KOPT-K1 (cell line): ENCODE data around the gene ALOX12.
"Not testable (repeated sequence)": the region's sequence is repeated elsewhere in the genome, so short reads cannot be mapped to it uniquely, and the experiment has no call there.

ENCODE experiments used
- H3K27ac ChIP-seq: fragments of 200-600 bp; sonication (generic); 2 replicates; pipeline ENCODE4 v1.5.1; 2016; ENCODE audit warnings: antibody characterized with exemption, mild to moderate bottlenecking, low read depth, low read length; ENCODE audit not compliant: poor library complexity, severe bottlenecking
- H3K36me3 ChIP-seq: fragments of 200-600 bp; sonication (generic); 2 replicates; pipeline ENCODE4 v1.5.1; 2017; ENCODE audit warnings: antibody characterized with exemption, mild to moderate bottlenecking, low read length, moderate library complexity; ENCODE audit not compliant: insufficient read depth
- H3K9me3 ChIP-seq: fragments of 200-600 bp; sonication (generic); 2 replicates; pipeline ENCODE4 v1.5.1; 2017; ENCODE audit warnings: antibody characterized with exemption, low read length, mild to moderate bottlenecking; ENCODE audit not compliant: insufficient read depth, poor library complexity, severe bottlenecking

ALOX12 gene, protein sequence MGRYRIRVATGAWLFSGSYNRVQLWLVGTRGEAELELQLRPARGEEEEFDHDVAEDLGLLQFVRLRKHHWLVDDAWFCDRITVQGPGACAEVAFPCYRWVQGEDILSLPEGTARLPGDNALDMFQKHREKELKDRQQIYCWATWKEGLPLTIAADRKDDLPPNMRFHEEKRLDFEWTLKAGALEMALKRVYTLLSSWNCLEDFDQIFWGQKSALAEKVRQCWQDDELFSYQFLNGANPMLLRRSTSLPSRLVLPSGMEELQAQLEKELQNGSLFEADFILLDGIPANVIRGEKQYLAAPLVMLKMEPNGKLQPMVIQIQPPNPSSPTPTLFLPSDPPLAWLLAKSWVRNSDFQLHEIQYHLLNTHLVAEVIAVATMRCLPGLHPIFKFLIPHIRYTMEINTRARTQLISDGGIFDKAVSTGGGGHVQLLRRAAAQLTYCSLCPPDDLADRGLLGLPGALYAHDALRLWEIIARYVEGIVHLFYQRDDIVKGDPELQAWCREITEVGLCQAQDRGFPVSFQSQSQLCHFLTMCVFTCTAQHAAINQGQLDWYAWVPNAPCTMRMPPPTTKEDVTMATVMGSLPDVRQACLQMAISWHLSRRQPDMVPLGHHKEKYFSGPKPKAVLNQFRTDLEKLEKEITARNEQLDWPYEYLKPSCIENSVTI

DNA sequence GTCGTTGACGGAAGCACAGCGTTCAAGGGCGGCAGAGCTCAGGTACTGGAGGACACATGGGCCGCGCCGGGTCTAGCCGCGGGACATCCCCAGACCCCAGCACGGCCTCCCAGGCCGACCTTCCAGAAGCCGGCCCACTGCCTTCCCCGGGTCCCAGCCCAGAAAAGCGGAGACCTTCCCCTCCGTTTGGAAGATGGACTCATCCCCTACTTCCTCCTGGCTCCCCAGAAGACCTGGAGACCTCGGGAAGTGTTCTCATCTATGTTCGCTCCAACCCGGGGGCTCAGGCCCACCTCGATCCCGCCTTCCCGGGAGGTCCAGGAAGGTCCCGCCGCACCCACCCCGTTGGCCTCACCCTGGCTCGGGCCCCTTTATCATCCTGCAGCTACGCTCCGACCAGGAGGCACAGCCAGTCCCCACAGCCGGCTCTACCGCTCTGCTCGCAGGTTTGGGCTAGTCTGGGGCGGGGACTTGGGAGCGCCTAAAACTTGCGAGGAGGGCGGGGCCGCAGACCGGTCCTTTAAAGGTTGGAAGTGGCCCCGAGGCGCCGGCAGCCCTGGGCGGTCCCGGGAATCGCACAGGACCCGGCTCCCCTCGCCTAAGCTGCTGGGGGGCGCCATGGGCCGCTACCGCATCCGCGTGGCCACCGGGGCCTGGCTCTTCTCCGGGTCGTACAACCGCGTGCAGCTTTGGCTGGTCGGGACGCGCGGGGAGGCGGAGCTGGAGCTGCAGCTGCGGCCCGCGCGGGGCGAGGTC lies at the start of gene ALOX12:
TSS of gene ALOX12 (plus strand) at position 550 of the 756 bp plus-strand sequence. CDS start at position 619, 69 bp downstream.
- H3K27ac ChIP-seq: no peak within 1 kb of the TSS

DNA sequence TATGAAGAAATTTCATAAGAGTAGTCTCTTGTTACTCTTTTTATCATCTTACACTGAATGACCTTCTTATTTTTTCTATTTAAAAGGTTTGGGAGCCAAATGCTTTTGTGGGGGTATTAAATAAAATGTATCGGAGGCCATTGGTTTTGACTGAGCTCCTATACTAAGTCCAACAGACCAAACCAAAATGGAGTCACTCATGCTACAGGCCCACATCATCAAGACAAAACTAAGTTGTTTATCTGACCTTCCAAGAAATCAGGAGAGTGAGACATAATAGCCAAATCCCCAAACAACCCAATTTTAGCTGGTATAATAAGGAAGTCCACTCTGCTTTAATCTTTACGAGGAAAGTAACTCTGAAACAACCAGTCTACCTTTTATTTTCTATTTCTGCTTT lies 48.1 kb upstream of the ALOX12 start:
- H3K27ac ChIP-seq: no peak overlapping the region
- H3K36me3 ChIP-seq: no peaks in the 10 kb centered on the region
- no peaks in the 10 kb centered on the region for H3K9me3 ChIP-seq

More for the DNA sequence above, at the start of gene ALOX12:
- Histone ChIP-seq H3K9me3 (no peaks in the 10 kb centered on the region), H3K36me3 (peaks cover 47% of the 10 kb centered on the region; the same call in 1 of the 2 replicates)

DNA sequence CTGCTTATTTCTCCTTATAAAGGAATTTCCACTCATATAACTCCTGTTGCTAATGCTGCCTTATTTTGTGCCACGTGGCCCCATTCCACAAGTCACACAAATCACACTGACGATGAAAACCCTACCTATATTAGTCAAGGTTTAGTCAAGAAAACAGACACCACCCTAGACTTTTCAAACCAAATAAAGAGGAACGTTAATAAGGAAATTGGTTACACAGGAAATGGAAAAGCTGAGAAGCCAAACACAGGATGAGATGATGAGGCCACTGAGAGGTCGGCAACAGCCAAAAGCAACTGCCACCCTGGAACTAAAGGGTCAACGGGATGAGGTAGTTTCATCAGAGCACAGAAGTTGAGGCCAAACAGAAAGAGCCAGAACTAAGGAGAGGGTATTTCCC lies 47.3 kb upstream of the ALOX12 start:
- Histone ChIP-seq H3K27ac (no peak overlapping the region), H3K9me3 (no peaks in the 10 kb centered on the region), H3K36me3 (no peaks in the 10 kb centered on the region)

DNA sequence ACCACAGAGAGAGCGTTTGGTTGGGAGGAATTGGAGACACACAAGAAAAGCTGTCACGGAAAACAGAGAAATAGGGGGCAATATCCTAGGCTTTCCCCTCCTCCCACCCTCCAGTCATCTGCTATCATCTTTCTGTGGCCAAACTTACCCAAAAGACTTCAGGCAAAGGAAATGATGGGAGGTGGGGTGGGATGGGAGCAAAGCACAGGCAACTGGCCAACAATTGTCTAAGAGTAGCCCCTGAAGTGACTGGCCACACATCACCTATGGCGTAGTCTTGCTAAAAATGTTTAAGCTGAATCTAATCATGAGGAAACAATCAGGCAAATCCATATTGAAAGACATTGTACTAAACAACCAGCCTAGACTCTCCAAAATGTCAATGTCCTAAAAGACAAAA lies 46.9 kb upstream of the ALOX12 start:
- Histone ChIP-seq H3K36me3 (no peaks in the 10 kb centered on the region), H3K27ac (no peak overlapping the region), H3K9me3 (no peaks in the 10 kb centered on the region)

DNA sequence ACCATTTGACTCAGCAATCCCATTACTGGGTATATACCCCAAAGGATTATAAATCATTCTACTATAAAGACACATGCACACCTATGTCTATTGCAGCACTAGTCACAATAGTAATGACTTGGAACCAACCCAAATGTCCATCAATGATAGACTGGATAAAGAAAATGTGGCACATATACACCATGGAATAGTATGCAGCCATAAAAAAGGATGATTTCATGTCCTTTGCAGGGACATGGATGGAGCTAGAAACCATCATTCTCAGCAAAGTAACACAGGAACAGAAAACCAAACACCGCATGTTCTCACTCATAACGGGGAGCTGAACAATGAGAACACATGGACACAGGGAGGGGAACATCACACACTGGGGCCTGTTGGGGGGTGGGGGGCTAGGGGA lies 44.9 kb upstream of the ALOX12 start:
- not testable (repeated sequence) for H3K27ac ChIP-seq, H3K9me3 ChIP-seq, H3K36me3 ChIP-seq

DNA sequence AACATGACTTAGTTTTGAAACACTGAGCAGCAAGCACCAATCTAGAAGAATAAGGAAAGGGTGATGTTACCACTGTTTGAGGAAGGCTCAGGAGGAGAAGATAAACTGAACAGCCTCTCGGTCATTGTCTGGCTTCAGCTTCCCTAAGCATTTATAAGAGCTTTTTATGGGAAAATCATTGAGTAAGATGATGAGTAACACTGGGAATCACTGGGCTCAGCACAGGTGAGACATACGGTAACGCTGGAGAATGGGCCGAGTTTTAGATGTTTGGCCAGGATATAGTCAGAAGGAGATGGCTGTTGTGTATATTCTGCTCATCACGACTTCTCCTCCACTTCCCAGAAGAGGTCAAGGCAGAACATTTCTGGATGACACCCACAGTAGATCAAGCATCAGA lies 42.2 kb upstream of the ALOX12 start:
- Histone ChIP-seq H3K9me3 (no peaks in the 10 kb centered on the region), H3K27ac (no peak overlapping the region), H3K36me3 (no peaks in the 10 kb centered on the region)

DNA sequence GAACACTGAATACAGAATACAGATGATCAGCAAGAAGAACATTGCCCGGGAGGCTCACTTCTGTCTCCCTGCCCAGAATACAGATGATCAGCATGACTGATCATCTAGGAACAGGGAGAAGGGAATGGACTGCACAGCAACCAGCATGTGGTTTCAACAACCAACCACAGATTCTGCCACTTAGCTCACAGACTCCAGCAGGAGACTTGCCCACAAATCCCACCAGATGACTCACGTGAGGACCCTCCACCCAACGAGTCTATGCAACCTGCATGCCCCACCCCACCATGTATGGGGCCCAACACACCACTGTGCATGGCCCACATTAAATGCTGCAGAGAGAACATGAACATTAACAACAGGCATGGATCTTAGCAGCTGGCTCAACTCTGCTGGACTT lies 36.1 kb upstream of the ALOX12 start:
- H3K27ac ChIP-seq: no peak overlapping the region
- H3K9me3 ChIP-seq: no peaks in the 10 kb centered on the region
- H3K36me3 ChIP-seq: no peaks in the 10 kb centered on the region

DNA sequence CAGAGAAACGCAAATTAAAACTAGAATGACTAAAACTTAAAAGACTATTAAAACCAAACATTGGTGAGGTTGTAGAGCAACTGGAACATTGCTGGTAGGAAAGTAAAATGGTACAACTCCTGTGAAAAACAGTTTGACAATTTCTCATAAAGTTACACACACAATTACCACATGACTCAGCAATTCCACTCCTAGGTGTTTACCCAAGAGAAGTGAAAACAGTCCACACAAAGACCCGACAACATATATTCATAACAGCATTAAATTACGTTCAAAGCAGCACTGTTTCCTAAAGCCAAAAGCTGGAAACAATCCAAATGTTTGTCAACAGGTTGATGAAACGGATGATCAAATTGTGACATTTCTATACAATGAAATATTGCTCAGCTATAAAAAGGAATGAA lies 26.5 kb upstream of the ALOX12 start:
- Histone ChIP-seq H3K27ac (no peak overlapping the region), H3K36me3 (no peaks in the 10 kb centered on the region), H3K9me3 (no peaks in the 10 kb centered on the region)

DNA sequence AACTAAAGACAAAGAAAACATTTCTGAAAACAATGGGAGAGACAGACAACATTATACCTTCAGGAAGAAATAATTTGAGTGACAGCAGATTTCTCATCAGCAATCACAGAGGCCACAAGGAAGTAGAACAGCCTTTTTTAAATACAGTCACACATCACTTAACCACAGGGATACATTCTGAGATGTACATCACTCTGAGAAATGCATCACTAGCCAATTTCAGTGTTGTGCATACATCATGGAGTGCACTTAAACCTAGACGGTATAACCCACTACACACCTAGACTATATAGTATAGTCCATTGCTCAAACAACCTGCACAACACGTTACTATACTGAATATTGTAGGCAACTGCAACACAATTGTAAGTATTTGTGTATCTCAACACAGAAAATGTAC lies 24.9 kb upstream of the ALOX12 start:
- H3K36me3 ChIP-seq: no peaks in the 10 kb centered on the region
- no peaks in the 10 kb centered on the region for H3K9me3 ChIP-seq
- no peak overlapping the region for H3K27ac ChIP-seq

DNA sequence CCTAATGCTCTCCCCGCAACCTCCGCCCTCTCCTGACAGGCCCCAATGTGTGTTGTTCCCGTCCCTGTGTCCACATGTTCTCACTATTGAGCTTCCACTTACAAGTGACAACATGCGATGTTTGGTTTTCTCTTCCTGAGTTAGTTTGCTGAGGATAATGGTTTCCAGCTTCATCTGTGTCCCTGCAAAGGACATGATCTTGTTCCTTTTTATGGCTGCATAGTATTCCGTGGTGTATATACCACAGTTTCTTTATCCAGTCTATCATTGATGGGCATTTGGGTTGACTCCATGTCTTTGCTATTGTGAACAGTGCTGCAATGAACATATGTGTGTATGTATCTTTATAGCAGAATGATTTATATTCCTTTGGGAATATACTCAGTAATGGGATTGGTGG lies 16.4 kb upstream of the ALOX12 start:
- H3K27ac ChIP-seq, H3K36me3 ChIP-seq, H3K9me3 ChIP-seq: not testable (repeated sequence)

DNA sequence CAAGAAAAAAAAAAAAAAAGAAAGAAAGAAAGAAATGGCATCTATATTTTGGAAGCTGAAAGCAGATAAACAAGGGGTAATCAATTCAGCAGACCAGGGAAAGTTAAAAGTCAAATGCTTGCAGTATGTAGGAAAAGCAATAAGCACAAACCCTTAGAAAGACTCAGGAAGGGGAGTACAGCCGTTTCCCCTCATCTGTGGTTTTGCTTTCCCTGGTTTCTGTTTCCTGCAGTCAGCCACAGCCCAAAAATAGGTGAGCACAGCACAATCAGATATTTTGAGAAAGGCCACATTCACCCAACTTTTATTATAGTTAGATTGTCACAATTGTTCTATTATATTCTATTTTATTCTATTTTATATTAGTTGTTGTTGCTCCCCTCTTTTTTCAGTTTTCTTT lies 14.4 kb upstream of the ALOX12 start:
- Histone ChIP-seq H3K27ac (no peak overlapping the region), H3K9me3 (no peaks in the 10 kb centered on the region), H3K36me3 (no peaks in the 10 kb centered on the region)

DNA sequence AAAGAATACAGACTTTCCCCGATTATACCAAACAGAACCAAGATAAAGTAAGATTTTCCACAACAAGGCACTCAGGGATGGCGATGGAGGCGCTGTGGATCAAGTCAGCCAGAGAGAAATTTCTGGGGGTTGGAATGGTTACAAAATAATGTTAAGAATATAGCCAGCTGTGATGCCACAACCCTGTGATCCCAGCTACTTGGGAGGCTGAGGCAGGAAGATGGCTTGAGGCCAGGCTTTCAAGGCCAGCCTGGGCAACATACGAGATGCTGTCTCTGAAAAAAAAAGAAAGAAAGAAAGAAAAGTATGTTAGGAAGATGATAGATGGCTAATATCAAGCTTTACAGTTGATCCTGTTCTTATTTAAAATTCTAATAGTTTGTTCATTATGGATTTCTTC lies 10.6 kb upstream of the ALOX12 start:
- no peaks in the 10 kb centered on the region for H3K36me3 ChIP-seq
- H3K27ac ChIP-seq: no peak overlapping the region
- no peaks in the 10 kb centered on the region for H3K9me3 ChIP-seq

DNA sequence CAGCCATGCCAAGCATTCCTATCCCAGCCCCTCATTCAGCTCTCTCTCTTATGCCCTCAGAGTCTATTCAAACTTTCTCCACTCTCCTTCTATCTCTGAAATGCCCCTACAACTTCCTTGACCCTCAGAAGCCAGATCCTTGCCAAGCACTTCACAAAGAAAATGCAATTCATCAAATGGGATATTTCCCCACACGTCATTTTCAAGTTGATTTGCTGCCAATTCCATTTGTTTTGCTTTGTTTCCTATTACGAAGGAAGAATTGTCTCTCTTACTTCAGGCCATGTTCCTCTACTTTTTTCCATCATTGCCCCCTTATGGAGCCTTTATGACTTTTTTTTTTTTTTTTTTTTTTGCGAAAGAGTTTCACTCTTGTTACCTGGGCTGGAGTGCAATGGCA lies 9.2 kb upstream of the ALOX12 start:
- Histone ChIP-seq H3K36me3 (no peaks in the 10 kb centered on the region), H3K9me3 (no peaks in the 10 kb centered on the region), H3K27ac (no peak overlapping the region)

DNA sequence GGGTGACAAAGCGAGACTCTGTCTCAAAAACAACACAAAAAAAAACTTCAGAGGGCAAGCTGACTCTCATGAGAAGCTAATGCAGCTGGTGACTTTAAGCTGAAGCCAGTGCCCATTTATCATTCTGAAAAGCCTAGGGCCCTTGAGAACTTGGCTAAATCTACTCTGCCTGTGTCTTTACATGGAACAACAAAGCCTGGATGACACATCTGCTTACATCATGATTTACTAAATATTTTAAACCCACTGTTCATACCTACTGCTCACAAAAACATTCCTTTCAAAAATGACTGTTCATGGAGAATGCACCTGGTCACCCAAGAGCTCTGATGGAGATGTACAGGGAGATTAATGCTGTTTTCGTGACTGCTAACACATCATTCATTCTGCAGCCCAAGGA lies 6.1 kb upstream of the ALOX12 start:
- Histone ChIP-seq H3K27ac (no peak overlapping the region), H3K9me3 (no peaks in the 10 kb centered on the region), H3K36me3 (peaks cover 1% of the 10 kb centered on the region; the same call in 1 of the 2 replicates)

DNA sequence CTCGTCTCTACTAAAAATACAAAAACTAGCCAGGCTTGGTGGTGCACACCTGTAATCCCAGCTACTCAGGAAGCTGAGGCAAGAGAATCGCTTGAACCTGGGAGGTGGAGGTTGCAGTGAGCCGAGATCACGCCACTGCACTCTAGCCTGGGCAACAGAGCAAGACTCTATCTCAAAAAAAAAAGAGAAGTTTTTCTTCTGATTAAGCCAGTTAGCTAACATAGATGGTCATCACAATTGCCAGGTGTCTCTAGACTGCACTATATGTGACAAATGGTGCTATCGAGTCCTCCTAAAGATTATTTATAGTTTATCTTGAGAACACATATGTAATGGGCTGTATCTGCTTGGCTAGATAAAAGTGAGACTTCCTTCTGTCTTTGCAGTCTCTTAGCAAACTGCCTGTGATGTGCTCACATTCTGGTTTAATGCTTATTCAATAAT lies 2.2 kb upstream of the ALOX12 start:
- peaks cover 28% of the 10 kb centered on the region; the same call in 1 of the 2 replicates for H3K36me3 ChIP-seq
- not testable (repeated sequence) for H3K27ac ChIP-seq, H3K9me3 ChIP-seq
